Endothelial cell of umbilical vein (primary cell): ENCODE results near the gene PALMD. TPM values are rescaled to one million over a fixed set of nuclear protein-coding genes. Genes with fewer than 3 reads are reported as not detected.

ENCODE experiments used
- Bru-seq: library from RNA; stranded (reverse); fragments of 400-500 nt; gene quantifications from one replicate; lab custom pipeline; 2021; lab: Mats Ljungman, UMichigan
- BruChase-seq, 2 experiments: library from RNA; stranded (reverse); fragments of 400-500 nt; gene quantifications; one replicate each; lab custom pipeline; 2021; lab: Mats Ljungman, UMichigan
- BruUV-seq: library from RNA; stranded (reverse); fragments of 400-500 nt; replicated peaks from 2 replicates; lab custom pipeline; 2021; lab: Mats Ljungman, UMichigan
- CTCF ChIA-PET: fragments of 300-600, 350-600 bp; sonication (Branson Sonifier 250); formaldehyde crosslinking; loops from one replicate; lab custom pipeline; 2021; ENCODE audit warnings: antibody characterized with exemption, inconsistent platforms; lab: Charles Lee
- POLR2A ChIA-PET: fragments of 300-600, 350-600 bp; sonication (Branson Sonifier 250); formaldehyde crosslinking; loops from one replicate; lab custom pipeline; 2021; ENCODE audit warnings: antibody characterized with exemption, inconsistent platforms; lab: Charles Lee
- DNase-seq: peaks from one replicate; pipeline ENCODE4 v3.0.0-alpha.2; 2011; ENCODE audit warnings: low read depth, low spot score
- FAIRE-seq: peaks from 2 replicates; lab custom pipeline; 2011; peaks lifted over from hg19 to GRCh38; lab: Jason Lieb, UNC
- H2AFZ ChIP-seq: 2 replicates; pipeline ENCODE4 v1.6.0; 2012; ENCODE audit warnings: low read depth, low read length, control low read depth, inconsistent platforms
- H3K27ac ChIP-seq: 2 replicates; pipeline ENCODE4 v1.5.1; 2011; ENCODE audit warnings: low read depth, mild to moderate bottlenecking, control low read depth, low read length, moderate library complexity; ENCODE audit not compliant: insufficient read depth
- H3K27me3 ChIP-seq, 2 experiments: 2 replicates each; pipeline versions ENCODE4 v1.6.0 to v1.6.1; 2011; ENCODE audit warnings: low read length in 2 of 2, mixed read lengths in 1 of 2; ENCODE audit not compliant: control insufficient read depth in 2 of 2, insufficient read depth in 2 of 2
- H3K36me3 ChIP-seq, 2 experiments: 2 replicates in 1 of 2; 3 replicates in 1 of 2; pipeline ENCODE4 v1.5.1; 2011; ENCODE audit warnings: low read length in 2 of 2, mild to moderate bottlenecking in 1 of 2, moderate library complexity in 1 of 2; ENCODE audit not compliant: control insufficient read depth in 2 of 2, insufficient read depth in 2 of 2; ENCODE audit errors: extremely low read depth in 1 of 2
- H3K4me1 ChIP-seq: 3 replicates; pipeline ENCODE4 v1.5.1; 2011; ENCODE audit warnings: mild to moderate bottlenecking, low read length; ENCODE audit not compliant: control insufficient read depth, insufficient read depth; ENCODE audit errors: extremely low read depth
- H3K4me2 ChIP-seq: 2 replicates; pipeline ENCODE4 v1.6.1; 2011; ENCODE audit warnings: low read length, control low read depth, mixed read lengths; ENCODE audit not compliant: insufficient read depth
- H3K4me3 ChIP-seq, 3 experiments: fragments of 200-600 bp in 1 of 3; sonication (generic), shearing (Covaris generic) in 1 of 3; replicated peaks in 1 of 3; 2 replicates each; pipeline ENCODE4 v1.5.1; 2011 to 2016; ENCODE audit warnings: control low read depth in 3 of 3, low read length in 3 of 3, mild to moderate bottlenecking in 2 of 3, inconsistent platforms in 1 of 3, low read depth in 1 of 3, moderate library complexity in 1 of 3; ENCODE audit not compliant: insufficient read depth in 1 of 3
- H3K79me2 ChIP-seq: 2 replicates; pipeline ENCODE4 v1.6.0; 2012; ENCODE audit warnings: low read length, inconsistent platforms; ENCODE audit not compliant: control insufficient read depth, insufficient read depth
- H3K9ac ChIP-seq: replicated peaks from 2 replicates; pipeline ENCODE3; 2011; ENCODE audit warnings: low read length, control low read depth; ENCODE audit not compliant: insufficient read depth; ENCODE audit errors: extremely low read depth
- H3K9me1 ChIP-seq: replicated peaks from 3 replicates; pipeline ENCODE4 v1.6.0; 2011; ENCODE audit warnings: mild to moderate bottlenecking, low read length; ENCODE audit not compliant: control insufficient read depth, insufficient read depth; ENCODE audit errors: extremely low read depth
- H3K9me3 ChIP-seq: replicated peaks from 2 replicates; pipeline ENCODE4 v1.5.1; 2012; ENCODE audit warnings: low read length, inconsistent platforms; ENCODE audit not compliant: control insufficient read depth, insufficient read depth
- H4K20me1 ChIP-seq: replicated peaks from 2 replicates; pipeline ENCODE3; 2011; ENCODE audit warnings: mild to moderate bottlenecking, low read length; ENCODE audit not compliant: control insufficient read depth, insufficient read depth; ENCODE audit errors: extremely low read depth
- CTCF ChIP-seq, 2 donors: IDR thresholded peaks; 1 replicate in 1 of 2; 2 replicates in 1 of 2; pipeline ENCODE4 v1.5.1; 2011; ENCODE audit warnings: low read length in 2 of 2, mild to moderate bottlenecking in 2 of 2, moderate library complexity in 2 of 2, control low read depth in 1 of 2, inconsistent platforms in 1 of 2, low read depth in 1 of 2; ENCODE audit not compliant: insufficient read depth in 1 of 2; ENCODE audit errors: extremely low read depth in 1 of 2
- EZH2 ChIP-seq: IDR thresholded peaks from 2 replicates; pipeline ENCODE4 v1.6.1; 2012; ENCODE audit warnings: borderline replicate concordance, low read depth, mild to moderate bottlenecking, moderate library complexity, low read length, inconsistent platforms; ENCODE audit not compliant: severe bottlenecking
- FOS ChIP-seq: IDR thresholded peaks from 2 replicates; pipeline ENCODE4 v1.6.1; 2011; ENCODE audit warnings: mild to moderate bottlenecking, low read length, moderate library complexity, borderline replicate concordance; ENCODE audit not compliant: insufficient read depth
- MAX ChIP-seq: IDR thresholded peaks from 2 replicates; pipeline ENCODE4 v1.6.1; 2011; ENCODE audit not compliant: insufficient read depth, insufficient read length
- MYC ChIP-seq: IDR thresholded peaks from one replicate; pipeline ENCODE4 v1.6.1; 2011; ENCODE audit warnings: mild to moderate bottlenecking, low read depth, low read length
- POLR2A ChIP-seq: IDR thresholded peaks from 2 replicates; pipeline ENCODE4 v1.6.1; 2012; ENCODE audit warnings: low read depth, mild to moderate bottlenecking, control low read depth, low read length
- POLR2AphosphoS5 ChIP-seq: IDR thresholded peaks from 2 replicates; pipeline ENCODE4 v1.6.1; 2012; ENCODE audit warnings: low read depth, mild to moderate bottlenecking, control low read depth, low read length, moderate library complexity; ENCODE audit not compliant: insufficient read depth
- dilution Hi-C: fragments of 300-500 bp; cut with MboI; formaldehyde crosslinking; loops from one replicate; pipeline ENCODE4 v1.15.0; 2019; ENCODE audit warnings: low sequenced_read_pairs; ENCODE audit not compliant: extremely low pct_ligation_motif_present
- intact Hi-C: fragments of 100-400 bp; cut with micrococcal nuclease; formaldehyde crosslinking; loops from one replicate; pipeline ENCODE4 v1.10.0; 2022
- long read RNA-seq: library from polyadenylated mRNA; stranded (forward); transcript quantifications from one replicate; pipeline ENCODE4 v2.0.0, GENCODE V29; 2021
- polyA minus RNA-seq, 3 experiments: library from RNA; depleted of rRNA, polyadenylated mRNA; stranded (reverse); fragments of >200 nt; gene quantifications; 1 replicate in 1 of 3; 2 replicates in 2 of 3; pipeline ENCODE4 v1.2.3, GENCODE V29; 2011
- polyA plus RNA-seq, 4 experiments: library from polyadenylated mRNA; depleted of rRNA in 3 of 4; stranded (reverse) in 3 of 4; unstranded in 1 of 4; fragments of >200 nt; gene quantifications; 2 replicates each; pipeline versions ENCODE4 v1.2.1 to v1.2.3, GENCODE V29; 2011 to 2012; ENCODE audit warnings: missing spikeins in 1 of 4
- total RNA-seq: library from RNA; stranded (reverse); gene quantifications from 2 replicates; pipeline ENCODE4 v1.2.3, GENCODE V29; 2021

Gene PALMD
- 137 and 140 TPM in 2 replicates for total RNA-seq
- polyA plus RNA-seq: 40.2 and 52.6 TPM in 2 replicates
- polyA plus RNA-seq (2011; cell fraction: cytosol; rRNA removed): 77.1 and 91.5 TPM in 2 replicates
- polyA plus RNA-seq (2011; cell fraction: nucleus; rRNA removed): 207 and 208 TPM in 2 replicates
- polyA plus RNA-seq (2012): 134 and 174 TPM in 2 replicates
- 100 and 108 TPM in 2 replicates for polyA minus RNA-seq
- polyA minus RNA-seq (2011; cell fraction: cytosol; rRNA and poly(A)+ RNA removed): 1.3 TPM
- 278 and 328 TPM in 2 replicates for polyA minus RNA-seq (2011; cell fraction: nucleus; rRNA and poly(A)+ RNA removed)
- Bru-seq, nascent RNA: percentile 99 among the genes with signal in this experiment
- BruChase-seq, experiment 1, labeled RNA remaining after a 6-hour chase: percentile 84 among the genes with signal in this experiment
- BruChase-seq, experiment 2, labeled RNA remaining after a 2-hour chase: percentile 92 among the genes with signal in this experiment
- long read RNA-seq, transcript PALMD-201 (8 exons, 2,510 nt): major isoform, 264 of 302 reads
- long read RNA-seq, partial matches to known transcripts: 13 of 302 reads
- long read RNA-seq, other reads (novel, unspliced or antisense): 25 of 302 reads

GRCh38 chr1:99645699-99646531 is at the start of gene PALMD:
PALMD (plus strand) TSS chr1:99646113; CDS start chr1:99646318, 205 bp downstream.
- FAIRE-seq (peak; percentile 64), DNase-seq (peak; percentile 86)
- Histone ChIP-seq H3K9me3 (no peaks in the 10 kb centered on the region), H3K79me2 (peaks cover 52% of the 10 kb centered on the region), H3K27ac (peak within 1 kb of the TSS; percentile 94), H3K36me3 (peaks cover 0 to 5% of the 10 kb centered on the region in 2 experiments), H3K4me3 (peak within 1 kb of the TSS; percentile 68 to 99 (median 90)), H3K9ac (peak within 1 kb of the TSS; percentile 98), H4K20me1 (no peaks in the 10 kb centered on the region), H3K4me1 (peaks cover 42% of the 10 kb centered on the region), H3K4me2 (peak within 1 kb of the TSS; percentile 93), H3K27me3 (no peaks in the 10 kb centered on the region), H3K9me1 (no peaks in the 10 kb centered on the region), H2AFZ (peak within 1 kb of the TSS; percentile 14)
- dilution Hi-C loops: no loop called here
- no peak for TF ChIP-seq MAX
- no peak for TF ChIP-seq CTCF (IDR thresholded peaks at IDR 0.05; ENCODE audit: extremely low read depth in 1 of 2, insufficient read depth in 1 of 2, low read depth in 1 of 2, low read length in 2 of 2)
- TF ChIP-seq MYC: peak; percentile 46
- peak; percentile 93 for TF ChIP-seq POLR2A
- TF ChIP-seq FOS: no peak
- peak; percentile 90 for TF ChIP-seq POLR2AphosphoS5
- no peak for TF ChIP-seq EZH2
- ChIA-PET POLR2A (interaction anchor here (0.7 to 2.5 kb wide), 8 partner anchors 10 to 164 kb away, joined by 3 to 9 read pairs (median 4); no protein-coding TSS in a partner anchor), CTCF (interaction anchor here (0.7 to 7.0 kb wide), 18 partner anchors 10 to 465 kb away, joined by 3 to 47 read pairs (median 4); no protein-coding TSS in a partner anchor)
- intact Hi-C loops: loop anchor here (1.0 to 5.0 kb wide), 3 partner anchors 102 to 319 kb away; no protein-coding TSS in a partner anchor
- BruUV-seq: TSS peak; percentile 53
